Right ventricle myocardium inferior (tissue), 1 donor: ENCODE measurements around the gene GALNTL6. TPM values are rescaled to one million over a fixed set of nuclear protein-coding genes. Genes with fewer than 3 reads are reported as not detected.
"Not testable (repeated sequence)": the region's sequence is repeated elsewhere in the genome, so short reads cannot be mapped to it uniquely, and the experiment has no call there.

Experiments
- ATAC-seq: fragments of 200-7000 bp; cut with Tn5 transposase; one replicate; pipeline ENCODE4 v1.9.1; 2020; ENCODE audit warnings: mild to moderate bottlenecking, moderate library complexity
- DNase-seq: peaks from one replicate; pipeline ENCODE4 v3.0.0; 2021; ENCODE audit errors: missing footprints
- intact Hi-C: fragments of 100-400 bp; cut with DNase I; formaldehyde crosslinking; loops from one replicate; pipeline ENCODE4 v1.11.0; 2022
- total RNA-seq: library from RNA; stranded (reverse); fragmentation: NEBNext Ultra II Directional; extraction: Animal tissue kit (Norgen Biotek cat#: 25700); gene quantifications from one replicate; pipeline ENCODE4 v1.2.1, GENCODE V29; 2021
- donor health status: DM: no; HTN: yes; CAD: no; lungs with severe emphysema.

GALNTL6 gene
- total RNA-seq, 1 donor from 2014 or later: not detected

GRCh38 chr4:172957216-172957615 is 1144.0 kb downstream of the GALNTL6 start:
- DNase-seq: no peak
- intact Hi-C loops: no loop called here
- no peak for ATAC-seq

GRCh38 chr4:172962564-172963353 is 1149.6 kb downstream of the GALNTL6 start:
- ATAC-seq (no peak), DNase-seq (no peak)
- intact Hi-C loops: no loop called here

- intact Hi-C loops: no loop called here
- no peak for ATAC-seq
- DNase-seq: no peak
Observed at GRCh38 chr4:172963498-172964294, 1150.5 kb downstream of the GALNTL6 start.

GRCh38 chr4:172970189-172970588 is 1157.0 kb downstream of the GALNTL6 start:
- ATAC-seq, DNase-seq, intact Hi-C loops: not testable (repeated sequence)

GRCh38 chr4:172974586-172974985 is 1161.4 kb downstream of the GALNTL6 start:
- DNase-seq (no peak), ATAC-seq (no peak)
- intact Hi-C loops: no loop called here

DNA sequence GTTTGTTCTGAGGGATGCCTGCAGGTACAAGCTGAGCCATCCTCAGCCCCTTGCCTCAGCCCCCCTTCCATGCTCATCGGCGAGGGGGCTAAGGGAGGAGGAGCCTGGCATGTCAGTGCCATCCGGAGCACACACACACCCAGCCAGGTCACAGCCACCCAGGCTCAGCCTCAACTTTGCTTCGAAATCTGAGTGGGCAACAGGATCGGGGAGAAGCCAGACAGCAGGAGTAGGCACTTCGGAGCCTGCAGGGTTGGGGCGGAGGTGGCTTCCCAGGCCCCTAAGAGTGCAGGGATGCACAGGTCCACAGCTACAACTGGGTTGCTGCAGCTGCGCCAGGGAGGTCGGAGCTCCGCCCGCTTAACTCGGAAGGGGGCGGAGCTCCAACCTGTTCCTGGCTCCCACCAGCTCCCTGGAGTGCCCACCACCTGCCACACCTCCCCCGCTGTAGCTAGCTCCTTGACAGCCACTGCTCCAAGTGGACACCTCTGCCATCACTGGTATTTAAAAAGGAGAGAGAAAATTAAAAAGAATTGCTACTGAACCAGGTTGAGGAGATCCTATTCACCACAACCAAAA is 1162.5 kb downstream of the GALNTL6 start:
- ATAC-seq (no peak), DNase-seq (no peak)
- intact Hi-C loops: no loop called here

- DNase-seq, ATAC-seq, intact Hi-C loops: not testable (repeated sequence)
Observed at GRCh38 chr4:172977491-172978041, 1164.4 kb downstream of the GALNTL6 start.

DNA sequence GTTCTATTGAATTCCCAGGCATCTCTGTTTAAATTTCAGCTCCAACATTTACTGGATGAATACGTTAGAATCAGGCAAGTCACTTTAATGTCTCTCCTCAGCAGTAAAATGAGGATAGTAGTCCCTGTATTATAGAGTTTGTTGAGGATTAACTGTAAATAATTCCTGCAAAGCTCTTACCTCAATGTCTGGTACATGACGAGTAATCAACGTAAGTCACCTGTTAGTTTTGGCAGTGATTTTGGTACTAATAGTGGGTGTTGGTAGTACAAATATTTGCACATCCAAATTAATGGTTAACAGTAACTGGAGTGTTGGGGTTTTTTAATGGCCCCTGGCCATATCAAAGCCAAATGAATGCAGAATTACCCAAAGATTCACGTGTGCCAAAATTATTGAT is 1165.6 kb downstream of the GALNTL6 start:
- DNase-seq (no peak), ATAC-seq (no peak)
- intact Hi-C loops: no loop called here

GRCh38 chr4:172979332-172979731 is 1166.1 kb downstream of the GALNTL6 start:
- ATAC-seq: no peak

GRCh38 chr4:172980219-172980618 is 1167.0 kb downstream of the GALNTL6 start:
- intact Hi-C loops: no loop called here
- DNase-seq (no peak), ATAC-seq (no peak)

More at GRCh38 chr4:172979332-172979731, 1166.1 kb downstream of the GALNTL6 start:
- intact Hi-C loops: no loop called here
- no peak for DNase-seq

GRCh38 chr4:172982151-172982590 is 1169.0 kb downstream of the GALNTL6 start:
- DNase-seq (no peak), ATAC-seq (no peak)
- intact Hi-C loops: no loop called here

- intact Hi-C loops: no loop called here
- no peak for DNase-seq
- no peak for ATAC-seq
Observed at GRCh38 chr4:172983014-172983413, 1169.8 kb downstream of the GALNTL6 start.

GRCh38 chr4:172983631-172984030 is 1170.4 kb downstream of the GALNTL6 start:
- ATAC-seq (no peak), DNase-seq (no peak)
- intact Hi-C loops: no loop called here

- intact Hi-C loops: no loop called here
- DNase-seq (no peak), ATAC-seq (no peak)
Observed at GRCh38 chr4:172985552-172985951, 1172.3 kb downstream of the GALNTL6 start.

DNA sequence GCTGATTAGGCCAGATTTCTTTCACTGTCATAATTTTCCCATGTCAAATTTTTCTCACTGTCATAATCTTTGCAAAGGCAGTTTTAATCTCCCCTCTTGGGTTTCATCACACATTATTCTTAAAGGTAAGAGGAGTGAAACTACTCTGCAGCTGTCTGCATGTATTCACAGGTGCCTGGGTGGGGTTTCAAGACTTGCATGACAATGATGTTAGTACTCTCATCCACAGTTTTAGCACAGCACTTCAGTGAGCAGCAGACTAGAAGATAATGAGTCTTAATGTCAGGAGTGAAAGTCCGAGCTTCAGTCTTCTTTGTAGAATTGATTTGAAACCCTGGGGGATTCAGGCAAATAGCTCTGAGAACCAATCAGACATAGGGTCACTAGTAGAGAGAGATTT is 1172.9 kb downstream of the GALNTL6 start:
- intact Hi-C loops: no loop called here
- no peak for DNase-seq
- ATAC-seq: no peak

- no peak for ATAC-seq
- intact Hi-C loops: no loop called here
Observed at GRCh38 chr4:172989984-172990820, 1177.0 kb downstream of the GALNTL6 start.

GRCh38 chr4:172992648-172993378 is 1179.6 kb downstream of the GALNTL6 start:
- no peak for ATAC-seq
- intact Hi-C loops: no loop called here

More at GRCh38 chr4:172989984-172990820, 1177.0 kb downstream of the GALNTL6 start:
- no peak for DNase-seq

GRCh38 chr4:172995161-172995560 is 1182.0 kb downstream of the GALNTL6 start:
- ATAC-seq: no peak
- no peak for DNase-seq
- intact Hi-C loops: no loop called here

More at GRCh38 chr4:172992648-172993378, 1179.6 kb downstream of the GALNTL6 start:
- no peak for DNase-seq
